GM18520 (cell line): ENCODE data around the gene MEGF6.

Source experiments
- ATAC-seq: cut with Tn5 transposase; IDR thresholded peaks from one replicate; pipeline ENCODE4 v1.9.1; 2021; ENCODE audit not compliant: unreplicated experiment

MEGF6 gene

DNA sequence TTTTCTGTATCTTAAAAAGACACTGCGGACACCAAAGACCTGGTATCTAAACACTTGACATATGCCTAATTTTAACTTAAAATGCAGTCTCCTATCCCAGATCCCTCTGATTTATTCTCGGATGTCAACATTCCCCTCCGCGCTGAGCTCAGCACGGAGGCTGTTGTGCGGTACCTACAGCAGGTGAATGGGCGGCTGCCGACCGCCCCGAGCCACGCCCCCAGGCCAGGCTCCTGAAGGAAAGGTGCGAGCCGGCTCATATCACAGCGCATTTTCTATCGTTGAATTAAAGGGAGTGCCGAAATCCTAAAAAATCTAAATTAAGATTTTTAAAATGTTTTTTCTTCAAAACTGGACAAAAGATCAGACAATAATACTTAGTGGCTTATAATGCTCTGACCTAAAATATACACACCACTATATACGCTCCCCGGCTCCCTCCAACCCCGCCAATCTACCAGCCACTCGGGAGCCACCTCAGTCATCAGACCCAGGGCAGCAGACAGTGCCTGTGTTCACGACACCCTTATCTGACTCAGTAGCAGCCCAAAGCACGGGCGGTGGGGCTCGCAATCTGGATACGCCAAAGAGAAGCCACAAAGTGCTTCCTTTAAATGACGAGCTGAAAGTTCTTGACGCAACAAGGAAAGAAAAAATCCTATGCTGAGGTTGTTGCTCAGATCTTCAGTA is 34.5 kb upstream of the MEGF6 start:
- no peak for ATAC-seq

DNA sequence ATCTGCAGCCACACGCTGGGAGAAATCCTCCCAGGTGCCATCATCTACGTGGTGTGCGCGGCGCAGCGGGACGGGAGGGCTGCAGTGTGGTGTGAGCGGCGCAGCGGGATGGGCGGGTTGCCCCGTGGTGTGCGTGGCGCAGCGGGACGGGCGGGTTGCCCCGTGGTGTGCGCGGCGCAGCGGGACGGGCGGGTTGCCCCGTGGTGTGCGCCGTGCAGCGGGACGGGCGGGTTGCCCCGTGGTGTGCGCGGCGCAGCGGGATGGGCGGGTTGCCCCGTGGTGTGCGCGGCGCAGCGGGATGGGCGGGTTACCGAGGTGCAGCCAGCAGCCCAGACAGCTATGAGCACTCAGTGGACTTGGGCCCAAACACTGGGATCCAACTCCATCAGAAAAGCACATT is 33.9 kb upstream of the MEGF6 start:
- ATAC-seq, result no peak

DNA sequence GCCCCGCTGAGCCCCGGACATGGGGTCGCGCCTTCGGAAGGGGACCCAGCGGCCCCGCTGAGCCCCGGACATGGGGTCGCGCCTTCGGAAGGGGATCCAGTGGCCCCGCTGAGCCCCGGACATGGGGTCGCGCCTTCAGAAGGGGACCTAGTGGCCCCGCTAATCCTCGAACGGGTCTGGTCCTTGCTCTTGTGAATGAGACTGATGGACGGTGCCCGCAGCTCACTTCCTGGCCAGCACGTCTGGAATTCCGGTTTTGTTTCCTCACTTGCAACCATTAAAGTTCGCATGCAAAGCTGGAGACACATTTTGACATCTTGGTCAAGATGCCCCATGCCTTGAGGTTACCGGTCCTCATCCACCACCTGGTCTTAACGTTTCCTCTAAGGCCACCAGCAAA is 33.0 kb upstream of the MEGF6 start:
- no peak for ATAC-seq

DNA sequence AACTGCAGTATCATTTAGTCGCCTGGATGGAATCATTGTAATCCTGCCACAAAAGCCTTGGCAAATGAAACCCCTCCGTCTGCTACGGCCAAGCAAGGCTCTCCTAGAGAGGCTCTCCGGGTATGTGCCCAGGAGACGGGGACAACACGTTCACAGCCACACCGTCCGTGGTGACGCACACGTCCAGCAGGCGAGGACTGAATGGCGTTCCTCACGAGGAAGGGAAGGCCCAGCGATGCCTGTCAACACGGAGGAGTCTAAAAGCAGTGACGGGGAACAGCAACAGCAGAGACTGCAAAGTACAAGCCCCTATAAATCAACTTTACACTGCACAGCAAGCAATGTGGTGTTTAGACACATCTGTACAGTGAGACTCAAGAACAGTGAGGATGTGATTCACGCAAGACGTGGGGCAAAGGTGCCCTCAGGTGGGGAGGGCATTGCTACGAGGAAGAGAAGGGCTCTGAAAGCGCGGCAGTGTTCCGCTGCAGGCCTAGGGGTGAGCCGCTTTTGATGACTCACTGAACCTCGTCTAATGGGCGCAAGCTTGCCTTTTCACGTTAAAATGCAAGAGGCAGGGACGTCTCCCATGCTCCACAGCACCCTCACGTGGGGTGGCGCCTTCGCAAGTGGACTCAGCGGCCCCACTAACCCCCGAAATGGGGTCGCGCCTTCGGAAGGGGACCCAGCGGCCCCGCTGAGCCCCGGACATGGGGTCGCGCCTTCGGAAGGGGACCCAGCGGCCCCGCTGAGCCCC is 31.8 kb upstream of the MEGF6 start:
- no peak for ATAC-seq

DNA sequence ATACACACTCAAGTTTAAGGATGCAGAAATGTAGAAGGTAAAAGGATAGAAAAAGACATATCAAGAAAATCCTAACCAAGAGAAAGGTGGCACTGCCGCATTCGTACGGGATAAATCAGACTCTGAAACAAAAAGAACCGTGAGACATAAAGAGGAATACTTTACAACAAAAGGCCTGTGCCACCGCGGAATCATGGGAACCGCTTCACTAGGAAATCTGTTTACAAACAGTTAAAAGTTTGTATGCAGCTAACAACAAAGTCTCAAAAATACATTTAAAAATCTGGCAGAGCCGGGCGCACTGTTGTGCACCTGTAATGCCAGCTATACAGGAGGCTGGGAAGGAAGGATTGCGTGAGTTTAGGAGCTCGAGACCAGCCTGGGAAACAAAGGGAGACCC is 30.5 kb upstream of the MEGF6 start:
- no peak for ATAC-seq

DNA sequence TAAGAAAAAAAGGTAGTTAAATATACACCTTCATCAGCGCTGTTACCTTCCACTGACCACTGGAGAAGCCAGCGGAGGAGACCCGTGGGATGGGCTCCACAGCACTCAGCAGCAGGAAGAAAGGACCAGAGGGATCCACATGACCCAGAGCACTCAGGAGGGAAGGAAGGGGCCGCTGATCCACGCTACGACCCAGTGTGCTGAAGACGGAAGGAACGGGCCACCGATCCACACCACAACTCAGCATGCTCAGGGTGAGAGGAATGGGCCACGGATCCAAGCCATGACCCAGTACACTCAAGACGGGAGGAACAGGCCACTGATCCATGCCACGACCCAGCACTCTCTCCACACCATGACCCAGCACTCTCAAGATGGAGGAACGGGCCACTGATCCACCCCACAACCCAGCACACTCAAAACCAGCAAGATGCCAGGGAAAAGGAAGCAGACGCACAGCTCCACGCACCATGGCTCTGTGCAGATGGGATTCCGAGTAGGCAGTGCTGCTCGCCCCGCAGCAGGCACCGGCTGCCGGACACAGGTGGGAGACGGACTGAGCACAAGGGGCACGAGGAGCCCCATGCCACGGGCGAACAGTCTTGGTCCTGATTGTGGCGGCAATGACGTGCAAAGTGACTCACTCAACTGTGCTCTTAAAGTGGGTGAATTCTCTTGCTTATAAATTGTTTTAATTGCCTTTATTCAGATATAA is 29.9 kb upstream of the MEGF6 start:
- ATAC-seq, result no peak

DNA sequence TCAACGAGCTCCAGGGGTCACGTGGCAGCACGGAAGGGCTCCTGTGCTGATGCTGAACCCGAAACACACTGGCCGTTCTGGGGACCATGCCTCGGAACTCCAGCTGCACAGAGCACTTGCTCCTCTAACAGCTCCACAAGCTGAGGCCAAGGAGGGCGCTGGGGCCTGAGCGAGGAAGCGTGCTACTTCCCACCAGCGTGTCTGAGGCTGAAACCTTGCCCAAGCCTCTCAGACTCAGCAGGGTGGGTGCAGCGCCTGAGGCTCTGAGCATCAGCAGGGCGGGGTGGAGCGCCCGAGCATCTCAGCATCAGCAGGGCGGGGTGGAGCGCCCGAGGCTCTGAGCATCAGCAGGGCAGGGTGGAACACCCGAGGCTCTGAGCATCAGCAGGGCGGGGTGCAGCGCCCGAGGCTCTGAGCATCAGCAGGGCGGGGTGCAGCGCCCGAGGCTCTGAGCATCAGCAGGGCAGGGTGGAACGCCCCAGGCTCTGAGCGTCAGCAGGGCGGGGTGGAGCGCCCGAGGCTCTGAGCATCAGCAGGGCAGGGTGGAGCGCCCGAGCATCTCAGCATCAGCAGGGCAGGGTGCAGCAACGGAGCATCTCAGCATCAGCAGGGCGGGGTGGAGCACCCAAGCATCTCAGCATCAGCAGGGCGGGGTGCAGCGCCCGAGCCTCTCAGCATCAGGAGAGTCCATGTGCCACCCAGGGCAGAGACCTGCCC is 29.0 kb upstream of the MEGF6 start:
- ATAC-seq, result no peak

DNA sequence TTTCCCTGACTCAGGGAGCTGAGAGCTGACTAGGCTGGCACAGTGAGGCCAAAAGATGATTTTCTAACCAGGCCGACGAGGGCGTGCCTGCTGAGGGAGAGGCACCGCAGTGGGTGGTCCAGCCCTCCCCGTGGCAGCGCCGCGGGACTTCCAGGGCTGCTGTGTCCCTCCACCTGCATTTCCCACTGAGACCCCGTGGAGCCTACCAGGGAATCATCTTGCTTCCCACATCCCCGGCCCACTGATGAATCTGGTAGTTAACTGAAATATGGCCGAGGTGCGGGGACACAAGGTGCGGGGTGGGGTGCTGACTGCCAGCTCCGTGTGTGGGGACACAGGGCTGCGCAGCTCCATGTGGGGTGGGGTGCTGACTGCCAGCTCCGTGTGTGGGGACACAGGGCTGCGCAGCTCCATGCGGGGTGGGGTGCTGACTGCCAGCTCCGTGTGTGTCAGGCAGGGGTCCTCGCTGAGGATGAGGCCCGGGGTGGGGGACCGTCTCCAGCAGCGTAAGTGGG is 28.1 kb upstream of the MEGF6 start:
- ATAC-seq, result no peak

DNA sequence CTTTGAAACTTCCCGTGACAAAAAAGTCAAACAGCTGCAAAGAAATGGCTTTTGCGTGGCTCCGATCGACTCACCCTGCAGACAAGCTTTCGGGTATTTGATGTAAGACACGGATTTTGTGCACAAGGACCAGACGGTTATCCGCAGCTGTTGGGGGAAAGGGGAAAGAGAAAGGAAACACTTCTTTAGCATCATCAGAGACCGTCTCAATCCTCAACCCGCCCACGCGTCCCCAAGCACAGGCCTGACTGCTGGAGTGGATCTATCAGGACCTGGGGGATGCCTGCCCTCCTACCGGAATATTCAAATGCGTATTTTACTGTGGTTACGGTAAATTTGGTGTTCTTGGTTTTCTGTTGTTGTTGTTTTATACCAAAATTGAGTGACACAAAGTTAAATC is 27.4 kb upstream of the MEGF6 start:
- no peak for ATAC-seq

DNA sequence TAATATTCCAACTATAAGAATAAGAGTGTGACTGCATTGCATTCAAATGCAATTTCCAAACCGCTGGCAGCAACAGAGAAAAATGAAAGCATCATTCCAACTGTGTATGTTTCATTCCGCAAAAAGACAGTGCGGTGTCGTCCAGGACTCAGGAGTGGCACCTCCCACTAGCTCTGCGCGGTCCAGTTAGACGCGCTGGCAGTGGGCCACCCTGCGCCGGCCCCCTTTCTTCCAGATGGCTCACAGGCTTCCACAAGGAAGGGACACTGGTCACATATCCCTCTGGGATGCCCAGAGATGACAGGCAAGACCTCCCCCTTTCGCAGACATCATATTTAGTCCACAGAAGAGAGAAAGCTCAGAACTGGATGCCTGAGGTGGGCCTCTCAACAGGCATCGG is 26.7 kb upstream of the MEGF6 start:
- ATAC-seq, result no peak

DNA sequence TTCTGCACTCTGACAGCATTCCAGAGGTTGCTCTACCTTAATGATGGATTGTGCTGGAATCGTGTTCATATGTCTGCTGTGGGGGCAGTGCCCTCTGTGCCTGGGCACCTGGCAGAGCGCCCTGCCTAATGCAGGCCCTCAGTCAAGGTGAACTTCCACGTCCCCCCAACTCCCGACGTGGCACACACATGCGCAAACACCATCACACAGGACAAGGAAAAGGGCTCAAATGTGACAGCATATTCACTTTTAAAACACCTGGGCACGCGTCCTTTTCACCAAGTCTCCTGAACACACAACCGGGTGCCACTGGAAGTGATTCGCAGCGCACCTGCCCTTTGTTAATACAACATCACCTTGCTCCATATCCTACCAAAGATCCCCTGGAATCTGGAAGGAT is 25.2 kb upstream of the MEGF6 start:
- no peak for ATAC-seq

DNA sequence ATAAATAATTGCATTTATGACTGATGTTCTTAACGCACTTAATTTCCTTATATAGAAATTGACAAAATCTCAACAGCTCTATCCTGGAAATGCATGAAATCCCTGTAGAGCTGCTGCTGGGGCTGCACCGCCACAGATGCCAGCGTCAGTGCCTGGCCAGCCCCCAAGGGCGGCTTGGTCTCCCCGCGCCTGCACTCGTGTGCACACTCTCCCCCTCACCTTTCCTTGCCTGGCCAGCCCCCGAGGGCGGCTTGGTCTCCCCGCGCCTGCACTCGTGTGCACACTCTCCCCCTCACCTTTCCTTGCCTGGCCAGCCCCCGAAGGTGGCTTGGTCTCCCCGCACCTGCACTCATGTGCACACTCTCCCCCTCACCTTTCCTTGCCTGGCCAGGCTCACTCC is 24.8 kb upstream of the MEGF6 start:
- no peak for ATAC-seq

DNA sequence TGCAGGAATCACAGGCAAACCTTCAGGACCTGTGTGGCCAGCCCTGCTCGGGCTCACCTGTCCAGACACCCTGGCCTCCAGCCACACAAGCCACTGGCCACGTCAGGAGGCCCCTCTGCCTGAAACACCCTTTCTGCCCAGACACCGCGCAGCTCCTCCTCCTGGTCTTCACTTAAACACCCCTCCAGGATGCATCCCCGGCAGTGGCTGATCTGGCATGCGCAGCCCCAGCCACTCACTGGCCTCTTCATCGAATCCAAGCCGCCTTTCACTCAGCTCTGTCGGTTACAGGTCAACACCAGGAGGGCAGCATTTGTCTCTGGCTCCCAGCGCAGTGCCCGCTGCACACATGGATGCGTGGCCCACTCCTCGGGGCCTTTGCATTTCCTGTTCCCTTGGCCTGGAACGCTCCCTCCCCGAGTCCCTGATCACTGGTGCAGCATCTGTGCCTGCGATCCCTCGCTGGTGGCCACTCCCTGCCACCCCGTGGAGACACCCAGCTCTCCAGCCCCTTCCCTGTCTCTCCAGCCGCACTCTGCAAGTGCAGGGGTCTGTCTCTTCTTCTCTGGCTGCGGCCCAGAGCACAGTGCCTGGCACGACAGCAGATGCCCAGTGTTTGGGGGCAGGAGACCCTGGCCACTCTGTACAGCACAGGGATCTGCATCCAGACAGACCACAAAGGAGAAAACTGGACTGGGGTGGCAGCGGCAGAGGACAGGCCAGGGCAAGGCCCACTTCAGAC is 22.9 kb upstream of the MEGF6 start:
- no peak for ATAC-seq

DNA sequence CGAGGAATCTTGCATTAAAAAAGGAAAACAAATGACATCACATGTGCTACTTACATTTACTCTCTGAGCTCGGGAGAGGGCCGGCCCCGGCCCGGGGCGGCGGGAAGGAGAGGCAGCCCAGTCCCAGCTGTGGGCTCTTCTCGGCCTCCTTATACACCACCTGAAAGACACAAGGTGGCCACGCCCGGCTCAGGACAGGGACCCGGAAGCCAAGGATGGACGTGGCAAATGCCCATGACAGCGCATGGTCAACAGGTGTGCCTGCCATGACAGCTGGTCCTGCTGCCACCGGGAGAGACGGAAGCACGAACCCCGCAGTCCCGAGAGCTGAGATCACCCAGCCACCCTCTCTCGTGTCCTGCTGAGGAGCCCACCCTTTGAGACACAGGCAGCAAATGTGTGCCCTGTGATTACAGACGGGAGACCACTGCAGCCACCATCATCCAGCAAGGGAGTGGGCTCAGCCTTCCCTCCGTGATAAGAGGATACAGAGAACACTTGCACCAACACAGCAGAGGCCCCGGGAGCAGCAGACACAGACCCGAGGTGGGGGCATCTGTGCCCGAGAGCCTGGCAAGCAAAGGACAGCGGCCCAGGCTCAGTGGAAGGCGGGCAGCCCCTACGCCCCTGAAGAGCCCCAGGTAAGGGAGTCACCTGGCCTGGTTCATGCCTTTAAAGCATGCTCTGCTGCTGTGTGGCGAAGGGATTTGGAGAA is 22.2 kb upstream of the MEGF6 start:
- no peak for ATAC-seq

DNA sequence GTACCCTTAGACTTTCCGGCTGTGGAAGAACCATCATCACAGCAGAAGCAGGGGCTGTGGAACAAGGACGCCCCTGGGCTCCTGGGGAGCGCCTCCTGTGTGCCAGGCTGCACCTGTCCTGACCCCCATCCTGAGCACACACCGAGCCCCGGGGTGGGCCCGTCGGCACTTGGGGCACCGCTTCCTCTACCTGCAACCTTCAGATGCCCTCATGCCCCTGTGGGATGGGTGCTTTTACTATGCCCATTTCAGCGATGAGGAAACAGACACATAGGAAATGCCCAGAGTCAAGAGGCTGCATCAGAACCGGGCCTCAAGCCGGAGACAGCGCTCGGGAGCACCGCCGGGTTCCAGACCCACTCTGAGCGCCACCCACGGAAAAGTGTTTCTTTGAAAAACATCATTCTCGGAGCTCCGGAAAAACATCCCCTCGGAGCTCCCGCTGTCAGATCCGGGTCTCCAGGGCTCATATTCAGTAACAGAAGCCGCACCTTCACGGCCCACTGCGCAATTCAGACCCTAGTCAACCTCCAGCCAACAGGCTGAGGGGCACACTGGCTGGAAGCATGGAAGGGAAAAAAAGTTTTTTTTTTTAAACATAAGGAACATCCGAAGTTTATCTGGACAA is 21.5 kb upstream of the MEGF6 start:
- ATAC-seq, result no peak

DNA sequence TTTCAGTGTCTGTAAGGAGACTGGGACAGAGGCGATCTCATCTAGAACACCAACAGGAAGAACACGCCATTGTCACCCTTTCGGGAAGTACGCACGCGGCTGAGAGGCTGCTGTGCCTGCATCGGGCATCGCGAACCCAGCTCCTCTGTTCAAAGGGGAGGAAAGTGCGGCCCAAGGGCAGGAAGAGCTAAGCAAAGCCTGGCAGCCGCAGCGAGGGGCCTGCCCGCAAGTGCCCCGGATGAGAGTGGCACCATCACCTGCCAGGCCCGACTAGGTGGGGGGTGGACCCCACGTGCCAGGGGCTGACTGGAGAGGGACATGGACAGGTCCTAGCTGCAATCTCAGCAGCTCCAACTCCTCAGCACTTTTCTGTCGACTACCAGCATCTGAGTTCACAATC is 21.0 kb upstream of the MEGF6 start:
- ATAC-seq, result no peak

DNA sequence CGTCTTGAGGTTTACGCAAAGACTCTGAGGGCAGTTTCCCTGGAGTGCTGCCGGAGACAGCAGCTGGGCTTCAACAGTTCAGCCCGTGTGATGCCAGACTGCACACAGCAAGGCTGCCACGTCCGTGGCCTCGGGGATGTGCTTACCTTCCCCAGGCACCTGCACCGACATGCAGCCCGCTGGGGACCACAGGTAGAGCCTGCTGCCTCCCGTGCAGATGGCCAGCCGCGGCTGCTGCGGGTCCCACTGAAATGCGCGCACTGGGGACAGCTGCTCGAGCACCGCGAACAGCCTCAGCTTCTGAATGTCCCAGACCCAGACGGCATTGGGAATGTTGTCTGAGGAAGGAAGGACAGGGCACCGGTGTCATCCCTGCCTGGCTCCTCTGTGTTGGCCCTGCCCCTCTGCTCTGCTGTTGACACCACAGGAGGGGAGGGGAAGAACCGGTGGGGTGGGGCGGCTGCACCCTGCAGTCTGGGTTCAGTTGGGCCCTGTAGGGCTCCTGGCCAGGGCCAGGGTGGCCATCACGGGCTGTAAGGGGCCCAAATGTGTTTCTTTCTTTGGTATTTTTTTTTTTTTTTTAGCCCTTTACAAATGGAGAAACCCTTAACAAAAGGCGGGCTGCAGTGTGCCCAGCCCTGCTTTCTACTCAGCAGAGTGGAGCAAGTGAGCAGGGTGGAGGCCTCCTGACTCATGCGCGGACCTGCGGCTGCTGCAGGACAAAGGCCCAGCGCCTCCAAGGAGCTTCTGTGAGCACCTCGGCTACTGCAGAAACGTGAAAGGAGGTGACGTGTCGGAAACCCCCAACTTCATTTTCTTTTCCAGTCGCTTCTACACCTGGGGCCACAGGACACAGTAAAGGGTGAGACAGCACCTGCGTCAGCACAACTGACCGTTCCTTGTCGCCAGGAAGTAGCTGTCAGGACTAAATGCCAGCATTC is 20.3 kb upstream of the MEGF6 start:
- ATAC-seq, result no peak

DNA sequence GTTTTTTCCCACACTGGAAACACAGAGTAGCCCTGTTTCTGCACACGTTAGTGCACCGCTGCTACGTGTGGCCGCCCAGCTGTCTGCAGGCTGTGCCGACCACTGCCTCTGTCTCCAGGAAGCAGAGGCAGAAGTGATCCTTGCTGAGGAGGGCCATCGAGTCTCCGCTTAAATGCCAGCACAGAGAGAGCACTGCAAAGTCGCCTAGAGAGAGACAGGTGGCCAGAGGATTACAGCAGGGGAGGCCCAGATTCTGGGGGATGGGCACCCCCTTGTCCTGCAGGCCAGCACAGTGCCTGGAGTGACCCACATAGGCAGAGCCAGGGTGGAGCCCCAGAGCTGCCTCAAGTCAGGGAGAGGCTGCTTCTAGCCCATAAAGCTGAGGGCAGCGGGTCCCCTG is 19.6 kb upstream of the MEGF6 start:
- no peak for ATAC-seq
